DND-41 (cell line): ENCODE results near the gene KANSL1.

Experiments used
- ATAC-seq: fragments of 200-7000 bp; cut with Tn5 transposase; 3 replicates; pipeline ENCODE4 v1.9.1; 2021; ENCODE audit warnings: low read depth; ENCODE audit not compliant: insufficient read depth
- DNase-seq: peaks from one replicate; pipeline ENCODE4 v3.0.0-alpha.2; 2020
- H2AFZ ChIP-seq: 2 replicates; pipeline ENCODE4 v1.6.0; 2012; ENCODE audit warnings: low read depth, low read length
- H3K27ac ChIP-seq: 2 replicates; pipeline ENCODE4 v1.5.1; 2012; ENCODE audit warnings: low read length, inconsistent platforms
- H3K27me3 ChIP-seq: fragments of 200-600 bp; sonication (generic); 2 replicates; pipeline ENCODE4 v1.6.0; 2012; ENCODE audit warnings: low read length, mild to moderate bottlenecking, inconsistent platforms; ENCODE audit not compliant: insufficient read depth, poor library complexity
- H3K36me3 ChIP-seq: 2 replicates; pipeline ENCODE4 v1.5.1; 2012; ENCODE audit warnings: low read length, inconsistent platforms; ENCODE audit not compliant: insufficient read depth
- H3K4me1 ChIP-seq: 2 replicates; pipeline ENCODE4 v1.5.1; 2012; ENCODE audit warnings: mild to moderate bottlenecking, low read length; ENCODE audit not compliant: insufficient read depth
- H3K4me2 ChIP-seq: 2 replicates; pipeline ENCODE4 v1.6.0; 2012; ENCODE audit warnings: mild to moderate bottlenecking, moderate library complexity, low read length, inconsistent platforms; ENCODE audit not compliant: insufficient read depth
- H3K4me3 ChIP-seq, 2 experiments: fragments of 200-600 bp in 1 of 2; shearing (Covaris generic) in 1 of 2; 2 replicates each; pipeline ENCODE4 v1.5.1; 2012 to 2016; ENCODE audit warnings: inconsistent platforms in 2 of 2, low read length in 2 of 2, mild to moderate bottlenecking in 2 of 2, low read depth in 1 of 2, moderate library complexity in 1 of 2
- H3K79me2 ChIP-seq: 2 replicates; pipeline ENCODE4 v1.6.0; 2012; ENCODE audit warnings: low read length, inconsistent platforms; ENCODE audit not compliant: insufficient read depth
- H3K9ac ChIP-seq: 2 replicates; pipeline ENCODE4 v1.6.0; 2012; ENCODE audit warnings: low read depth, mild to moderate bottlenecking, inconsistent platforms, low read length, moderate library complexity
- H3K9me3 ChIP-seq: 2 replicates; pipeline ENCODE4 v1.5.1; 2012; ENCODE audit warnings: low read length, moderate library complexity, mild to moderate bottlenecking, inconsistent platforms; ENCODE audit not compliant: insufficient read depth, severe bottlenecking
- H4K20me1 ChIP-seq: 2 replicates; pipeline ENCODE4 v1.6.0; 2012; ENCODE audit warnings: low read length; ENCODE audit not compliant: insufficient read depth
- CTCF ChIP-seq: IDR thresholded peaks from 2 replicates; pipeline ENCODE4 v1.5.1; 2012; ENCODE audit warnings: borderline replicate concordance, low read length, moderate library complexity, mild to moderate bottlenecking; ENCODE audit not compliant: poor library complexity, severe bottlenecking; ENCODE audit errors: extremely low read depth
- EZH2 ChIP-seq: IDR thresholded peaks from 3 replicates; pipeline ENCODE4 v1.6.1; 2012; ENCODE audit warnings: borderline replicate concordance, low read depth, mild to moderate bottlenecking, moderate library complexity, low read length, inconsistent platforms; ENCODE audit not compliant: severe bottlenecking

The KANSL1 gene

GRCh38 chr17:46099865-46100264 is 93.4 kb downstream of the KANSL1 start:
- Histone ChIP-seq H3K4me3 (no peak overlapping the region), H3K4me2 (no peak overlapping the region), H2AFZ (no peak overlapping the region), H3K9ac (no peak overlapping the region), H3K36me3 (peaks cover 11% of the 10 kb centered on the region; the same call in 1 of the 2 replicates), H3K9me3 (no peaks in the 10 kb centered on the region), H3K27ac (no peak overlapping the region), H3K79me2 (peaks cover 97% of the 10 kb centered on the region), H4K20me1 (peaks cover 78% of the 10 kb centered on the region), H3K4me1 (no peaks in the 10 kb centered on the region), H3K27me3 (no peaks in the 10 kb centered on the region)
- DNase-seq = no peak
- no peak for ATAC-seq
- TF ChIP-seq EZH2 = no peak
- TF ChIP-seq CTCF = no peak

GRCh38 chr17:46097497-46097896 is 95.7 kb downstream of the KANSL1 start:
- DNase-seq = no peak
- TF ChIP-seq CTCF (no peak), EZH2 (no peak)
- H3K4me2 ChIP-seq = no peak overlapping the region

GRCh38 chr17:46092991-46093390 is 100.2 kb downstream of the KANSL1 start:
- H2AFZ ChIP-seq = no peak overlapping the region
- no peaks in the 10 kb centered on the region for H3K9me3 ChIP-seq
- H3K4me2 ChIP-seq = no peak overlapping the region
- H3K36me3 ChIP-seq = peaks cover 63% of the 10 kb centered on the region
- H3K4me1 ChIP-seq = no peaks in the 10 kb centered on the region
- H3K27me3 ChIP-seq = no peaks in the 10 kb centered on the region
- ATAC-seq (no peak), DNase-seq (no peak)
- no peak overlapping the region for H3K9ac ChIP-seq
- H3K79me2 ChIP-seq = peaks cover 98% of the 10 kb centered on the region
- TF ChIP-seq CTCF (no peak), EZH2 (no peak)
- no peak overlapping the region for H3K27ac ChIP-seq
- H3K4me3 ChIP-seq = no peak overlapping the region
- peaks cover 52% of the 10 kb centered on the region for H4K20me1 ChIP-seq

More at GRCh38 chr17:46097497-46097896, 95.7 kb downstream of the KANSL1 start:
- no peak overlapping the region for H3K4me3 ChIP-seq
- H3K79me2 ChIP-seq = peaks cover 97% of the 10 kb centered on the region
- H3K27me3 ChIP-seq = no peaks in the 10 kb centered on the region
- H3K27ac ChIP-seq = no peak overlapping the region
- H3K9ac ChIP-seq = no peak overlapping the region
- H3K9me3 ChIP-seq = no peaks in the 10 kb centered on the region
- no peak for ATAC-seq
- H3K36me3 ChIP-seq = peaks cover 30% of the 10 kb centered on the region
- H2AFZ ChIP-seq = no peak overlapping the region
- H4K20me1 ChIP-seq = peaks cover 69% of the 10 kb centered on the region
- no peaks in the 10 kb centered on the region for H3K4me1 ChIP-seq

- H4K20me1 ChIP-seq = peaks cover 54% of the 10 kb centered on the region
- no peak for ATAC-seq
Observed at GRCh38 chr17:46090871-46091270, 102.4 kb downstream of the KANSL1 start.

More at GRCh38 chr17:46090871-46091270, 102.4 kb downstream of the KANSL1 start:
- no peak overlapping the region for H3K27ac ChIP-seq
- no peak for DNase-seq
- TF ChIP-seq CTCF = no peak
- no peak for TF ChIP-seq EZH2
- H3K9ac ChIP-seq = no peak overlapping the region
- H3K27me3 ChIP-seq = no peaks in the 10 kb centered on the region
- H3K9me3 ChIP-seq = no peaks in the 10 kb centered on the region
- H3K4me3 ChIP-seq = no peak overlapping the region
- H3K36me3 ChIP-seq = peaks cover 74% of the 10 kb centered on the region
- no peak overlapping the region for H3K4me2 ChIP-seq
- no peaks in the 10 kb centered on the region for H3K4me1 ChIP-seq
- H3K79me2 ChIP-seq = peaks cover 98% of the 10 kb centered on the region
- H2AFZ ChIP-seq = no peak overlapping the region
